CD14-positive monocyte (primary cell): ENCODE measurements around the gene MAB21L4. TPM values are rescaled to one million over a fixed set of nuclear protein-coding genes. Genes with fewer than 3 reads are reported as not detected.

Source experiments
- DNase-seq, 3 donors: peaks; one replicate each; pipeline ENCODE4 v3.0.0-alpha.2; 2011 to 2022
- H2AFZ ChIP-seq: 2 replicates; pipeline ENCODE4 v1.6.0; 2012; ENCODE audit warnings: mild to moderate bottlenecking, low read depth, low read length, inconsistent platforms; ENCODE audit not compliant: insufficient read depth, poor library complexity, severe bottlenecking
- H3K27ac ChIP-seq, 2 donors: 1 replicate in 1 of 2; 2 replicates in 1 of 2; pipeline ENCODE4 v1.5.1; 2012 to 2013; ENCODE audit warnings: low read length in 2 of 2, control low read depth in 1 of 2, inconsistent platforms in 1 of 2, low read depth in 1 of 2, mild to moderate bottlenecking in 1 of 2
- H3K27me3 ChIP-seq, 2 donors: one replicate each; pipeline versions ENCODE4 v1.6.0 to v1.6.1; 2011 to 2013; ENCODE audit warnings: low read length in 2 of 2; ENCODE audit not compliant: control insufficient read depth in 2 of 2, insufficient read depth in 2 of 2
- H3K36me3 ChIP-seq, 2 donors: replicated peaks in 1 of 2; 1 replicate in 1 of 2; 2 replicates in 1 of 2; pipeline versions ENCODE4 v1.5.1 to v1.6.1; 2012 to 2013; ENCODE audit warnings: low read length in 2 of 2, control low read depth in 1 of 2, inconsistent platforms in 1 of 2, mild to moderate bottlenecking in 1 of 2; ENCODE audit not compliant: insufficient read depth in 2 of 2, control insufficient read depth in 1 of 2
- H3K4me1 ChIP-seq, 2 donors: 1 replicate in 1 of 2; 2 replicates in 1 of 2; pipeline versions ENCODE4 v1.5.1 to v1.6.1; 2012 to 2013; ENCODE audit warnings: low read length in 2 of 2, control low read depth in 1 of 2, inconsistent platforms in 1 of 2, mild to moderate bottlenecking in 1 of 2, moderate library complexity in 1 of 2; ENCODE audit not compliant: insufficient read depth in 2 of 2, control insufficient read depth in 1 of 2
- H3K4me2 ChIP-seq: replicated peaks from 2 replicates; pipeline ENCODE3; 2012; ENCODE audit warnings: low read length, moderate library complexity, mild to moderate bottlenecking; ENCODE audit not compliant: poor library complexity, severe bottlenecking; ENCODE audit errors: extremely low read depth
- H3K4me3 ChIP-seq, 3 experiments: fragments of 200-600 bp in 1 of 3; sonication (generic) in 1 of 3; replicated peaks in 1 of 3; 1 replicate in 2 of 3; 2 replicates in 1 of 3; pipeline ENCODE4 v1.5.1; 2011 to 2013; ENCODE audit warnings: low read length in 3 of 3, mild to moderate bottlenecking in 3 of 3, control low read depth in 2 of 3, low read depth in 2 of 3, inconsistent platforms in 1 of 3, moderate library complexity in 1 of 3
- H3K79me2 ChIP-seq: 2 replicates; pipeline ENCODE4 v1.6.0; 2012; ENCODE audit warnings: mild to moderate bottlenecking, control low read depth, inconsistent platforms, low read length, moderate library complexity; ENCODE audit not compliant: insufficient read depth
- H3K9ac ChIP-seq: 2 replicates; pipeline ENCODE4 v1.6.0; 2017; ENCODE audit warnings: low read length, mild to moderate bottlenecking; ENCODE audit not compliant: insufficient read depth, poor library complexity, severe bottlenecking
- H3K9me3 ChIP-seq, 2 donors: replicated peaks in 1 of 2; 1 replicate in 1 of 2; 2 replicates in 1 of 2; pipeline versions ENCODE4 v1.5.1 to v1.6.1; 2012 to 2013; ENCODE audit warnings: low read length in 2 of 2, control low read depth in 1 of 2; ENCODE audit not compliant: control insufficient read depth in 1 of 2, insufficient read depth in 1 of 2
- H4K20me1 ChIP-seq: 2 replicates; pipeline ENCODE4 v1.6.0; 2012; ENCODE audit warnings: mild to moderate bottlenecking, low read length, control low read depth, moderate library complexity; ENCODE audit not compliant: insufficient read depth
- H3K27ac Mint-ChIP-seq, 7 donors: one replicate each; pipeline ENCODE4 v1.8.0; 2020; ENCODE audit warnings: mild to moderate bottlenecking in 7 of 7, mixed read lengths in 7 of 7, moderate library complexity in 6 of 7, inconsistent platforms in 2 of 7
- H3K27me3 Mint-ChIP-seq, 3 donors: one replicate each; pipeline ENCODE4 v1.8.0; 2021 to 2022; ENCODE audit warnings: low read depth in 3 of 3, mild to moderate bottlenecking in 3 of 3, mixed read lengths in 3 of 3, moderate library complexity in 3 of 3, inconsistent platforms in 1 of 3
- H3K36me3 Mint-ChIP-seq, 2 donors: one replicate each; pipeline ENCODE4 v1.8.0; 2020; ENCODE audit warnings: mixed read lengths in 2 of 2, inconsistent platforms in 1 of 2, mild to moderate bottlenecking in 1 of 2
- H3K4me1 Mint-ChIP-seq: one replicate; pipeline ENCODE4 v1.8.0; 2020; ENCODE audit warnings: mild to moderate bottlenecking, mixed read lengths
- H3K4me3 Mint-ChIP-seq, 2 donors: one replicate each; pipeline ENCODE4 v1.8.0; 2020; ENCODE audit warnings: mild to moderate bottlenecking in 2 of 2, mixed read lengths in 2 of 2, moderate library complexity in 1 of 2
- H3K9me3 Mint-ChIP-seq, 7 donors: one replicate each; pipeline ENCODE4 v1.8.0; 2020 to 2022; ENCODE audit warnings: mixed read lengths in 7 of 7, mild to moderate bottlenecking in 6 of 7, moderate library complexity in 6 of 7, inconsistent platforms in 2 of 7
- CTCF ChIP-seq: fragments of 200-600 bp; IDR thresholded peaks from one replicate; pipeline ENCODE4 v1.8.0; 2022; ENCODE audit warnings: antibody characterized with exemption, mild to moderate bottlenecking
- WGBS: methylation state at CpG from one replicate; pipeline ENCODE4 v1.1.5; 2013; ENCODE audit warnings: missing lambda C conversion rate; ENCODE audit not compliant: insufficient coverage; 5-methylcytosine and 5-hydroxymethylcytosine counted together
- intact Hi-C, 2 donors: fragments of 100-400 bp; cut with micrococcal nuclease; formaldehyde crosslinking; loops; one replicate each; pipeline versions ENCODE4 v1.15.0 to v1.15.1; 2023
- polyA plus RNA-seq, 3 donors: library from polyadenylated mRNA; depleted of rRNA in 1 of 3; unstranded in 2 of 3; stranded (reverse) in 1 of 3; fragments of 300-500 nt in 2 of 3; fragments of >200 nt in 1 of 3; fragmentation: Illumina TruSeq in 2 of 3; gene quantifications; 1 replicate in 2 of 3; 2 replicates in 1 of 3; pipeline ENCODE4 v1.2.3, GENCODE V29; 2012 to 2021

MAB21L4 gene
- polyA plus RNA-seq, 3 donors: not detected

GRCh38 chr2:240931319-240931949 is 35.5 kb upstream of the MAB21L4 start:
- Histone ChIP-seq H3K4me2 (no peak overlapping the region), H3K27ac (no peak overlapping the region), H3K9me3 (no peaks in the 10 kb centered on the region), H3K4me3 (no peak overlapping the region), H4K20me1 (no peaks in the 10 kb centered on the region), H2AFZ (no peak overlapping the region), H3K79me2 (no peaks in the 10 kb centered on the region), H3K9ac (no peak overlapping the region), H3K36me3 (no peaks in the 10 kb centered on the region), H3K4me1 (no peaks in the 10 kb centered on the region), H3K27me3 (no peaks in the 10 kb centered on the region)
- no peaks in the 10 kb centered on the region for H3K36me3 Mint-ChIP-seq
- DNase-seq: no peak
- H3K4me1 Mint-ChIP-seq: no peaks in the 10 kb centered on the region
- intact Hi-C loops: no loop called here
- no peak overlapping the region for H3K27ac Mint-ChIP-seq
- TF ChIP-seq CTCF: no peak
- peaks cover 0 to 6% (median 3%) of the 10 kb centered on the region in 7 donors for H3K9me3 Mint-ChIP-seq
- no peak overlapping the region for H3K4me3 Mint-ChIP-seq
- H3K27me3 Mint-ChIP-seq: peaks cover 3 to 6% (median 5%) of the 10 kb centered on the region in 3 donors
- 78% methylated on average over 9 of the region's 11 CpGs for WGBS

GRCh38 chr2:240930631-240931318 is 34.8 kb upstream of the MAB21L4 start:
- no peaks in the 10 kb centered on the region for H3K79me2 ChIP-seq
- H3K36me3 ChIP-seq: no peaks in the 10 kb centered on the region
- H3K27me3 ChIP-seq: no peaks in the 10 kb centered on the region
- no peaks in the 10 kb centered on the region for H3K9me3 ChIP-seq
- H3K4me3 ChIP-seq: no peak overlapping the region
- Mint-ChIP-seq H3K27me3 (peaks cover 0 to 6% (median 4%) of the 10 kb centered on the region in 3 donors), H3K4me3 (no peak overlapping the region), H3K9me3 (peaks cover 0 to 6% (median 1%) of the 10 kb centered on the region in 7 donors), H3K27ac (no peak overlapping the region), H3K36me3 (no peaks in the 10 kb centered on the region), H3K4me1 (no peaks in the 10 kb centered on the region)
- TF ChIP-seq CTCF: no peak
- H3K4me2 ChIP-seq: no peak overlapping the region
- no peaks in the 10 kb centered on the region for H3K4me1 ChIP-seq
- H4K20me1 ChIP-seq: no peaks in the 10 kb centered on the region
- DNase-seq: no peak
- H3K27ac ChIP-seq: no peak overlapping the region
- WGBS: 95% methylated on average over 26 of the region's 26 CpGs
- intact Hi-C loops: no loop called here
- no peak overlapping the region for H3K9ac ChIP-seq
- H2AFZ ChIP-seq: no peak overlapping the region
